Measurements from ENCODE around the gene ZNF512B.

Gene ZNF512B

GRCh38 chr20:63950701-63951397, 18.9 kb downstream of the ZNF512B start:
- DNase-seq (ENCODE audit: low read depth): no peak

GRCh38 chr20:63947638-63948456, 21.9 kb downstream of the ZNF512B start:
- DNase-seq (ENCODE audit: low read depth): no peak

GRCh38 chr20:63946986-63947637, 22.6 kb downstream of the ZNF512B start:
- no peak for DNase-seq (ENCODE audit: low read depth)

GRCh38 chr20:63945921-63946920, 23.5 kb downstream of the ZNF512B start:
- DNase-seq (ENCODE audit: low read depth): no peak

- no peak for DNase-seq (ENCODE audit: low read depth)
These were observed 24.6 kb downstream of the ZNF512B start for GRCh38 chr20:63945031-63945658.

GRCh38 chr20:63944078-63944941, 25.4 kb downstream of the ZNF512B start:
- DNase-seq (ENCODE audit: low read depth): no peak

- DNase-seq (ENCODE audit: low read depth): no peak
These were observed 26.0 kb downstream of the ZNF512B start for GRCh38 chr20:63943808-63944077.

- no peak for DNase-seq (ENCODE audit: low read depth)
These were observed 26.5 kb downstream of the ZNF512B start for GRCh38 chr20:63942969-63943807.

GRCh38 chr20:63942250-63942951, 27.3 kb downstream of the ZNF512B start:
- DNase-seq (ENCODE audit: low read depth): no peak

- DNase-seq (ENCODE audit: low read depth): peak; percentile 97
These were observed 28.2 kb downstream of the ZNF512B start for GRCh38 chr20:63941282-63942081.

- no peak for DNase-seq (ENCODE audit: low read depth)
These were observed 29.1 kb downstream of the ZNF512B start for GRCh38 chr20:63940472-63941266.

- no peak for DNase-seq (ENCODE audit: low read depth)
These were observed 29.7 kb downstream of the ZNF512B start for GRCh38 chr20:63940071-63940471.

- DNase-seq (ENCODE audit: low read depth): no peak
These were observed 30.4 kb downstream of the ZNF512B start for GRCh38 chr20:63939061-63939935.

- DNase-seq (ENCODE audit: low read depth): no peak
These were observed 32.1 kb downstream of the ZNF512B start for GRCh38 chr20:63937596-63937995.

- no peak for DNase-seq (ENCODE audit: low read depth)
These were observed 34.3 kb downstream of the ZNF512B start for GRCh38 chr20:63935447-63935846.

All from CMK (cell line).